ENCODE measurements around the gene MAPK12.

The MAPK12 gene

DNA sequence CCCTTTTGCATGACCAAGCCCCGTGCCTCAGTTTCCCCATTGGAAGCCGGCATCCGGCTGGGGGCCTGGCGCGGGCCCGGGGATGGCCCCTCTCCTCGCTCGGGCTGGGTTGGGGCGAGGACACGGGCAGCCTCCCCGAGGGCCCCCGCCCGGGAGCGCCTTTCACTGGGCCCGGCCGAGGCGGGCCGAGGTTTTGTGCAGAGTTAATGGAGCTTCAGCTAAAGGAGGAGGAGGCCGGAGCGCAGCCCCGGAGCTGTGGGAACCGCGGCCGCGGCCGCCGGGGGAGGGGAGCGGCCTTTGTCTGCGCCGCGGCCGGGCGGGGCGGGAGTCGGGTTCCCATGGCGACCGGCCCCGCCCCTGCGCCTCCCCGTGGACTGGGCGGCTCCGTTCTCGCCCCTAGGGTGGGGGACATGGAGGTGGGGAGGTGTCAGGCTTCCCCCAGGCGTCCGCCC lies 10.1 kb upstream of the MAPK12 start:
- TF ChIP-seq, protein P1, sequence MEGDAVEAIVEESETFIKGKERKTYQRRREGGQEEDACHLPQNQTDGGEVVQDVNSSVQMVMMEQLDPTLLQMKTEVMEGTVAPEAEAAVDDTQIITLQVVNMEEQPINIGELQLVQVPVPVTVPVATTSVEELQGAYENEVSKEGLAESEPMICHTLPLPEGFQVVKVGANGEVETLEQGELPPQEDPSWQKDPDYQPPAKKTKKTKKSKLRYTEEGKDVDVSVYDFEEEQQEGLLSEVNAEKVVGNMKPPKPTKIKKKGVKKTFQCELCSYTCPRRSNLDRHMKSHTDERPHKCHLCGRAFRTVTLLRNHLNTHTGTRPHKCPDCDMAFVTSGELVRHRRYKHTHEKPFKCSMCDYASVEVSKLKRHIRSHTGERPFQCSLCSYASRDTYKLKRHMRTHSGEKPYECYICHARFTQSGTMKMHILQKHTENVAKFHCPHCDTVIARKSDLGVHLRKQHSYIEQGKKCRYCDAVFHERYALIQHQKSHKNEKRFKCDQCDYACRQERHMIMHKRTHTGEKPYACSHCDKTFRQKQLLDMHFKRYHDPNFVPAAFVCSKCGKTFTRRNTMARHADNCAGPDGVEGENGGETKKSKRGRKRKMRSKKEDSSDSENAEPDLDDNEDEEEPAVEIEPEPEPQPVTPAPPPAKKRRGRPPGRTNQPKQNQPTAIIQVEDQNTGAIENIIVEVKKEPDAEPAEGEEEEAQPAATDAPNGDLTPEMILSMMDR (IDR thresholded peaks at IDR 0.05; ENCODE audit: low read depth, low read length, missing control alignments) = peak; percentile 33
- peak overlapping the region; percentile 22 for H3K4me3 ChIP-seq (ENCODE audit: low read depth, low read length)
- no peak for DNase-seq (ENCODE audit: low read depth)

DNA sequence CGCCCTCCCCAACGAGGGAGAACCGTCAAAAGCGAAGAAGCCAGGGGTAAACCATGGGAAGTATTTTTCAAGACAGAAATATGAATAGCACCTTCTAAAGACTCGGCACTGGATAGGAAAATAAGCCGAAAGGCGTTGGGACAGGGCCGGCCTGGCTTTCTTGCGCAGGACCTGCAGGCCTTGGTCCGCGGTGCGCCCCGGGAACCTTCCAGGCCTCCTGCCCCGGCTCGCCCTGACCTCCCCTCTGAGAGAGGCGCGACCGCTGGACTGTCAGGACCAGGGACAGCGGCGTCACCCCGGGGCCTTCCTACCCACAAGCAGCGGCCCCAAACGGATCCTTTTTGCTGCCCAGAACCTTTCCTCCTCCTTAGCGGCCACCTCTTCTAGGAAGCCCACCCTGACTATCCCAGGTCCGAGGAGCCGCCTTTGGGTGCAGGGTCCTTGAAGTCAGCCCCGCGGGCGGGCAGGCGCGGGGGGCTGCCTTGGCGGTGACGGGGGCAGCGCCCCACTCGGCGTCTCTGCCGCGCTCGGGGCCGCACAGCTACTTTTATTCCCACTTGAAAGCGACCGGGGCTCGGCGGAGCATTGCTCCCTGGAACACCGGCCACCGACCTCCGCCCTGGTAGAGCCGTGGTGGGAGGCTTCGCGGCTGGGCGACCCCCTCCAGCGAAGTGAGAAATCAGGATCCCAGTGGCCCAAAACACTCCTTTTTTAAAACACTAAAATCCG lies 9.3 kb upstream of the MAPK12 start:
- TF ChIP-seq, protein P1 (IDR thresholded peaks at IDR 0.05; ENCODE audit: low read depth, low read length, missing control alignments) = no peak
- H3K4me3 ChIP-seq (ENCODE audit: low read depth, low read length) = peak overlapping the region; percentile 58
- DNase-seq (ENCODE audit: low read depth) = no peak

DNA sequence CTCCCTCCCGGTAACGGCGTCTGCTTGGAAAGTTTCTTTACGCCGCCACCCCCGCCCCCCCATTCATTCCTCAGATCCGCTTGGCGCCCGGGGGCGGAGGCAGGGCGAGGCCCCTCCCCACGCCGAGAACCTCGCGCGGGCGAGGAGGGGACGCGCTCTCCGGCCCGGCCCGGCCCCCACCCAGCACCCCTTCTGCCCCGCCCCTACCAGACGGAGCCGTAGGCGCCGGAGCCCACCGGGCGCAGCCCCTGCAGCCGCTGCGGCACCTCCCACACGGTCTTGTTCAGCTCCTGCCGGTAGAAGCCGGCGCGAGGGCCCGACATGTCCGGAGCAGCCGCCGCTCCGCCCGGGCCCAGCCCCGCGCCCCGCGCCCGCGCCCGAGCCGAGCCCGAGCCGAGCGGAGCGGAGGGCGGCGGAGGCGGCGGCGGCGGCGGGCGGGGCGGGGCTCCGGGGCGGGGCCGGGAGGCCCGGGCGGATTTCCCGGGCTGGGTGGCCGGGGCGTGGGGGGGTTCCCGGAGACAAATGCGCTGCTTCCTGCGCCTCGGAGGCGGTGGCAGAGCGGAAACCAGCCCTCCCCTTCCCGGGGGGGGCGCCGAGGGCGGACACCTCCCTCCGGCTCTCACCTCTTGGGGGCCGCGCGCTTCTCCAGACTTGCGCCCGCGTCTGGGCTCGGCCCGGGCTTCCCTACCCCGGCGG lies 8.6 kb upstream of the MAPK12 start, which contains the start of gene MAPK11:
MAPK11 (minus strand) TSS at position 411 of the 696 bp plus-strand sequence; CDS start at position 323, 88 bp downstream.
- TF ChIP-seq, protein P1 (IDR thresholded peaks at IDR 0.05; ENCODE audit: low read depth, low read length, missing control alignments) = no peak
- H3K4me3 ChIP-seq (ENCODE audit: low read depth, low read length) = peak within 1 kb of the TSS; percentile 58
- no peak for DNase-seq (ENCODE audit: low read depth)

DNA sequence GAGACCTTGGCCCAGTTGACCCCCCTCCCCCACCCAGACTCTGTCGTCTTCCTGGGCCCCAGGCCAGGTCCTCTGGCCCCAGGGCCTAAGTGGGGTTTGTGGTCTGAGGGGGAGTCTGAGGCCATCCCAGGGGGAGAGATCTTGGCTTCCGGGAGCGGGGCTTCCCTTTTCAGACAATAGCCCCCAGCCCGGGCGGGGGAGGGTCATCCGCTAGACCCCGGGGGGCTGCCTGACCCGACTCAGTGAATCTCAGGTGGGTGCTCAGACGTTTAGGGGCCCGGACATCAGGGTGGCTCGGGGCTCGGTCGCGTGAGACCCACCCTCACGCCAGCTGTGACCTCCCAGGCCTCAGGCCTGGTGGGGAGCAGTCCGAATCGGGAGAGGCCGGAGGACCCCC lies 8.1 kb upstream of the MAPK12 start:
- peak overlapping the region; percentile 58 for H3K4me3 ChIP-seq (ENCODE audit: low read depth, low read length)
- TF ChIP-seq, protein P1 (IDR thresholded peaks at IDR 0.05; ENCODE audit: low read depth, low read length, missing control alignments) = no peak
- no peak for DNase-seq (ENCODE audit: low read depth)

DNA sequence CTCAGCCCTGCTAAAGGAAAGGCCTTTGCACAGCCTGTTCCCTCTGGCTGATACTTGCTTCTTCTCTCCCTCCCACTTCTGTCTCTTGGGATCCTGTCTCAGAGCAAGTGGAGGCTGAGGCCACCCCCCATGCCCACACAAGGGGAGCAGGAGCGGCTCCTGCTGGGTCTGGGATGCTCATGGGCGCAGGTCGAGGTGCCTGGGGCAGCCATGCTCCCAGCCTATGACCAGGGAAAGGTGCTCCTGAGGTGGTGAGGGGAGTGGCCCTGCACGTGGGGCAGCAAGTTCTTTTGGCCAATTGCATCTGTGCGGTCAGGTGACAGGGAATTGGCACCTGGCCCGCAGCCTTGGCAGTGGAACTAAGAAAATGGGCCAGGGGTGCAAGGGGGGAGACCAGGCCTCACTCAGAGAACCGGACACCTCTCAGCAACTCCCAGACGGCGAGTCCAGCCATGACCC lies 7.2 kb upstream of the MAPK12 start:
- no peak for DNase-seq (ENCODE audit: low read depth)
- no peak overlapping the region for H3K4me3 ChIP-seq (ENCODE audit: low read depth, low read length)
- TF ChIP-seq, protein P1 (IDR thresholded peaks at IDR 0.05; ENCODE audit: low read depth, low read length, missing control alignments) = no peak

DNA sequence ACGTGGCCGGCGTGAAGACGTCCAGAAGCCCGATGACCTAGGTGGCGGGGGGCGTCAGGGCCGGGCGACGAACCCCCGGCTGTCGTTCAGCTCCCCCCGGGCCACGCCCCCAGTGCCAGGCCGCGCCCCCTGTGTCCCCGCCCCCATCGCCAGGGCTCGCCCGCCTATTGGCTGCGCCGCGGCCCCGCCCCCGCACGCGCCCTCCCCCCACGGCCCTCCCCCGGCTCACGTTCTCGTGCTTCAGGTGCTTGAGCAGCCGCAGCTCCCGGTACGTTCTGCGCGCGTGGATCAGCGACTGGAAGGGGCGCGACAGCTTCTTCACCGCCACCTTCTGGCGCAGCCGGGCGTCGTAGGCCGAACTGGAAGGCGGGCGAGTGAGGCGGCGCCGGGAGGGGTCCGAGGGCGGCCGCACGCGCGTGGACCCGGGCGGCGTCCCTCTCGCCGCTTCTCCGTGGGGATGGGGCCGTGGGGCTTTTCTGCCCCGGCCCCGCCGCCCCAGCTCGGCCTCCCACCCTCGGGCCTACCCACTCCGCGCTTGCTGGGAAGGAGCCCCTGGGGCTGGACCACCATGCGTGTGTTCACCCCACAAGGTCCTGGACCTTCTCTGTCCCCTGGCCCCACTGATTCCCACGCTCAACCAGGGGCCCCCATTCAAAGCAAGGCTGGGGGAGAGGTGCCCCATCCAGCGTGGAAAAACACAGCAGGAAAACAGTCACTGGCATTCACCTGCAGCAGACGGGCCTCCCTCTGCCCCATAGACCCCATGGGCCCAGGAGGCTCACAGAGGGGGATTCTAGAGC lies 6.3 kb upstream of the MAPK12 start:
- no peak overlapping the region for H3K4me3 ChIP-seq (ENCODE audit: low read depth, low read length)
- TF ChIP-seq, protein P1 (IDR thresholded peaks at IDR 0.05; ENCODE audit: low read depth, low read length, missing control alignments) = peak; percentile 10
- no peak for DNase-seq (ENCODE audit: low read depth)

Measured in GM12864 (cell line).